ENCODE measurements around the gene FAM193A.

GRCh38 chr4:2512396-2513135 is 23.9 kb upstream of the FAM193A start:
- TF ChIP-seq EP300 (IDR thresholded peaks at IDR 0.05; ENCODE audit: borderline replicate concordance in 1 of 2, low read depth in 1 of 2, low read length in 1 of 2) (no peak), TAF1 (IDR thresholded peaks at IDR 0.05; ENCODE audit: borderline replicate concordance, low read depth, low read length) (no peak)

Data from SK-N-SH (cell line).